GM12874 (cell line): ENCODE data around the gene TMPRSS9.

Source experiments
- TF ChIP-seq, protein P1 (sequence below): IDR thresholded peaks from 2 replicates; pipeline ENCODE4 v1.5.1; 2011; ENCODE audit warnings: low read depth, mild to moderate bottlenecking, control low read depth, low read length, moderate library complexity; ENCODE audit not compliant: insufficient read depth

Gene TMPRSS9

GRCh38 chr19:2330632-2331284 lies 29.3 kb upstream of the TMPRSS9 start:
- TF ChIP-seq, protein P1, sequence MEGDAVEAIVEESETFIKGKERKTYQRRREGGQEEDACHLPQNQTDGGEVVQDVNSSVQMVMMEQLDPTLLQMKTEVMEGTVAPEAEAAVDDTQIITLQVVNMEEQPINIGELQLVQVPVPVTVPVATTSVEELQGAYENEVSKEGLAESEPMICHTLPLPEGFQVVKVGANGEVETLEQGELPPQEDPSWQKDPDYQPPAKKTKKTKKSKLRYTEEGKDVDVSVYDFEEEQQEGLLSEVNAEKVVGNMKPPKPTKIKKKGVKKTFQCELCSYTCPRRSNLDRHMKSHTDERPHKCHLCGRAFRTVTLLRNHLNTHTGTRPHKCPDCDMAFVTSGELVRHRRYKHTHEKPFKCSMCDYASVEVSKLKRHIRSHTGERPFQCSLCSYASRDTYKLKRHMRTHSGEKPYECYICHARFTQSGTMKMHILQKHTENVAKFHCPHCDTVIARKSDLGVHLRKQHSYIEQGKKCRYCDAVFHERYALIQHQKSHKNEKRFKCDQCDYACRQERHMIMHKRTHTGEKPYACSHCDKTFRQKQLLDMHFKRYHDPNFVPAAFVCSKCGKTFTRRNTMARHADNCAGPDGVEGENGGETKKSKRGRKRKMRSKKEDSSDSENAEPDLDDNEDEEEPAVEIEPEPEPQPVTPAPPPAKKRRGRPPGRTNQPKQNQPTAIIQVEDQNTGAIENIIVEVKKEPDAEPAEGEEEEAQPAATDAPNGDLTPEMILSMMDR = no peak

- TF ChIP-seq, protein P1 = no peak
Observed at GRCh38 chr19:2331601-2332246, 28.3 kb upstream of the TMPRSS9 start.

- TF ChIP-seq, protein P1 = no peak
Observed at GRCh38 chr19:2332341-2333026, 27.6 kb upstream of the TMPRSS9 start.

DNA sequence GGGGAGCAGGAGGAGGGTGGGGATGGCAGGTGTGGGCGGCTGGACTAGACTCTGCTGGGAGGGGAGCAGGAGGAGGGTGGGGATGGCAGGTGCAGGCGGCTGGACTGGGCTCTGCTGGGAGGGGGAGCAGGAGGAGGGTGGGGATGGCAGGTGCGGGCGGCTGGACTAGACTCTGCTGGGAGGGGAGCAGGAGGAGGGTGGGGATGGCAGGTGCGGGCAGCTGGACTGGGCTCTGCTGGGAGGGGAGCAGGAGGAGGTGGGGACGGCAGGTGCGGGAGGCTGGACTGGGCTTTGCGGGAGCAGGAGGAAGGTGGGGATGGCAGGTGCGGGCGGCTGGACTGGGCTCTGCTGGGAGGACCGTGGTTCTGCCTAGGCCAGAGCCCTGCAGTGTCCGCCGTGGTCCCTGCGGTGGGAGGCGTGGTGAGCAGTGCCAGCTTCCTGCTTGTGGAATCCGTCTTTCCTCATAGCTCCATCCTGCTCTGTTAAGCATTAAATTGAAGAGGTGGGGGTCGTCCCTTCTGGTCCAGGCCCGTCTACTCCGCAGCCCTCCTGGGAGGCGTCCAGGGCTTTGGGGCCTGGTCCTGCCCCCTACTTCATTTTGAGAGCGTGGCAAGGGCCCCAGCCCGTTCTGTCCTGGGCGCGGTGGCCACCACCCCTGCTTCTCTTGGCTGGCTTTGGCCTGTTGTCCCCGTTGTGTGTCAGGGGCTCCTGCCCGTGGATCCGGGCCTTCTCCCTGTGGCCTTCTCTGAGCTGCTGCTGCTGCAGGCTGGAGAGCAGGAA lies 26.8 kb upstream of the TMPRSS9 start:
- TF ChIP-seq, protein P1 = no peak

DNA sequence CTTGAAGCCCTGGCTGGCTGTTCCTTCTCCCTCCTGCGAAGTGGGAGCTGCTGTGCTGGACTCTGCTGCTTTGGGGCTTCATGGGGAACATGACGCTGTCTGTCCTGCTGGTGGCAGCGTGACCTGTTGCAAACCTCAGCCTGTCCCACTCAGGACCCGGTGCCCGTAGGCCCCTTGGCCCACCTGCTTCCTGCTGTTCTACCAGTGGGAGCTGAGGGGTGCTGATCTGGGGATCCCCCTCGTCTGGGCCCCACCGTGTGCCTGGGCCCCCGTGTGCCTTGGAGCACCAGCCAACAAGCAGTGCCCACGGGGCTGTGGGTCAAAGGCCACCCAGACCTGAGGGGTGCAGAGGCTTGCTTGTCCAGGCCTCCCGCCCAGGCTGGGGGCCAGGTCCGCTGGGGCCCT lies 26.3 kb upstream of the TMPRSS9 start:
- TF ChIP-seq, protein P1 = no peak

- TF ChIP-seq, protein P1 = no peak
Observed at GRCh38 chr19:2334426-2334825, 25.6 kb upstream of the TMPRSS9 start.
